ENCODE data around the gene SOCS1.

Gene SOCS1

GRCh38 chr16:11213799-11214198 lies 42.2 kb downstream of the SOCS1 start:
- DNase-seq (ENCODE audit: low read depth in 1 of 2, low spot score in 1 of 2): no peak
- Histone ChIP-seq H3K27me3 (ENCODE audit: insufficient read depth, poor library complexity, severe bottlenecking) (no peaks in the 10 kb centered on the region), H3K4me3 (replicated peaks; ENCODE audit: insufficient read depth, low read length) (no peak overlapping the region), H3K27ac (replicated peaks) (no peak overlapping the region)
- no peak for TF ChIP-seq SPI1 (IDR thresholded peaks at IDR 0.05; ENCODE audit: borderline replicate concordance, low read depth)
- no peak for TF ChIP-seq CTCF (IDR thresholded peaks at IDR 0.05; ENCODE audit: insufficient read depth, low read length)
- TF ChIP-seq REST (IDR thresholded peaks at IDR 0.05; ENCODE audit: insufficient replicate concordance, low read depth): no peak
- TF ChIP-seq GABPA (IDR thresholded peaks at IDR 0.05; ENCODE audit: low read depth): no peak

GRCh38 chr16:11213373-11213772 lies 42.6 kb downstream of the SOCS1 start:
- Histone ChIP-seq H3K27me3 (ENCODE audit: insufficient read depth, poor library complexity, severe bottlenecking) (no peaks in the 10 kb centered on the region), H3K27ac (replicated peaks) (no peak overlapping the region), H3K4me3 (replicated peaks; ENCODE audit: insufficient read depth, low read length) (no peak overlapping the region)
- TF ChIP-seq POLR2AphosphoS5 (IDR thresholded peaks at IDR 0.05; ENCODE audit: low read depth) (no peak), CTCF (IDR thresholded peaks at IDR 0.05; ENCODE audit: insufficient read depth, low read length) (no peak), REST (IDR thresholded peaks at IDR 0.05; ENCODE audit: insufficient replicate concordance, low read depth) (no peak), GABPA (IDR thresholded peaks at IDR 0.05; ENCODE audit: low read depth) (no peak), SPI1 (IDR thresholded peaks at IDR 0.05; ENCODE audit: borderline replicate concordance, low read depth) (no peak)
- no peak for DNase-seq (ENCODE audit: low read depth in 1 of 2, low spot score in 1 of 2)

- no peak for DNase-seq (ENCODE audit: low read depth in 1 of 2, low spot score in 1 of 2)
- no peak overlapping the region for H3K27ac ChIP-seq (replicated peaks)
These were observed 43.2 kb downstream of the SOCS1 start for GRCh38 chr16:11212798-11213196.

More at GRCh38 chr16:11212798-11213196, 43.2 kb downstream of the SOCS1 start:
- H3K27me3 ChIP-seq (ENCODE audit: insufficient read depth, poor library complexity, severe bottlenecking): no peaks in the 10 kb centered on the region
- H3K4me3 ChIP-seq (replicated peaks; ENCODE audit: insufficient read depth, low read length): no peak overlapping the region
- TF ChIP-seq SPI1 (IDR thresholded peaks at IDR 0.05; ENCODE audit: borderline replicate concordance, low read depth) (no peak), REST (IDR thresholded peaks at IDR 0.05; ENCODE audit: insufficient replicate concordance, low read depth) (no peak), POLR2AphosphoS5 (IDR thresholded peaks at IDR 0.05; ENCODE audit: low read depth) (no peak), CTCF (IDR thresholded peaks at IDR 0.05; ENCODE audit: insufficient read depth, low read length) (no peak), GABPA (IDR thresholded peaks at IDR 0.05; ENCODE audit: low read depth) (no peak)
